PC-9 (cell line): ENCODE data around the gene BRD9. TPM values are rescaled to one million over a fixed set of nuclear protein-coding genes. Genes with fewer than 3 reads are reported as not detected.

ENCODE experiments used
- BruUV-seq: library from RNA; stranded (reverse); fragments of 400-500 nt; replicated peaks from 2 replicates; lab custom pipeline; 2021; lab: Mats Ljungman, UMichigan
- CTCF ChIA-PET: fragments of 300-600 bp; sonication (Branson Sonifier 250); formaldehyde crosslinking; loops from one replicate; lab custom pipeline; 2022; ENCODE audit warnings: antibody characterized with exemption; lab: Charles Lee
- POLR2A ChIA-PET: fragments of 300-600 bp; sonication (Branson Sonifier 250); formaldehyde crosslinking; loops from one replicate; lab custom pipeline; 2022; ENCODE audit warnings: antibody characterized with exemption; ENCODE audit not compliant: unreplicated experiment; lab: Charles Lee
- DNase-seq, 2 experiments: peaks; one replicate each; pipeline versions ENCODE4 v3.0.0 to v3.0.0-alpha.2; 2015 to 2022; ENCODE audit warnings: mixed read lengths in 1 of 2
- H2AFZ ChIP-seq: fragments of 200-600 bp; sonication (generic); 2 replicates; pipeline ENCODE4 v1.8.1; 2017; ENCODE audit warnings: antibody characterized with exemption
- H3F3A ChIP-seq: fragments of 200-600 bp; sonication (generic); 2 replicates; pipeline ENCODE4 v1.8.1; 2017; ENCODE audit warnings: antibody characterized with exemption, mild to moderate bottlenecking, low read depth; ENCODE audit not compliant: insufficient read depth
- H3K27ac ChIP-seq: fragments of 200-600 bp; sonication (generic); 2 replicates; pipeline ENCODE4 v1.6.1; 2016; ENCODE audit warnings: mixed run types
- H3K27me3 ChIP-seq: fragments of 200-600 bp; sonication (generic); 2 replicates; pipeline ENCODE4 v1.6.1; 2016; ENCODE audit warnings: low read depth, mixed run types; ENCODE audit not compliant: insufficient read depth
- H3K36me3 ChIP-seq: fragments of 200-600 bp; sonication (generic); 2 replicates; pipeline ENCODE4 v1.6.1; 2016; ENCODE audit warnings: low read depth, mixed run types
- H3K4me1 ChIP-seq: fragments of 200-600 bp; sonication (generic); replicated peaks from 2 replicates; pipeline ENCODE4 v1.6.1; 2016; ENCODE audit warnings: mixed run types; ENCODE audit not compliant: insufficient read depth
- H3K4me2 ChIP-seq: fragments of 200-600 bp; sonication (generic); 2 replicates; pipeline ENCODE4 v1.6.1; 2017; ENCODE audit warnings: mixed run types
- H3K4me3 ChIP-seq: fragments of 200-600 bp; sonication (generic); 2 replicates; pipeline ENCODE4 v1.6.1; 2016; ENCODE audit warnings: mixed run types
- H3K79me2 ChIP-seq: fragments of 200-600 bp; sonication (generic); 2 replicates; pipeline ENCODE4 v1.6.1; 2017; ENCODE audit warnings: low read depth, mixed run types
- H3K9me2 ChIP-seq: fragments of 200-600 bp; sonication (generic); 2 replicates; pipeline ENCODE4 v1.8.1; 2017; ENCODE audit warnings: mild to moderate bottlenecking; ENCODE audit not compliant: insufficient read depth
- H3K9me3 ChIP-seq: fragments of 200-600 bp; sonication (generic); 2 replicates; pipeline ENCODE4 v1.8.1; 2016; ENCODE audit warnings: low read depth; ENCODE audit not compliant: insufficient read depth
- H4K20me1 ChIP-seq: fragments of 200-600 bp; sonication (generic); 2 replicates; pipeline ENCODE4 v1.8.1; 2017; ENCODE audit not compliant: insufficient read depth
- CTCF ChIP-seq: fragments of 200-600 bp; sonication (generic); conservative IDR thresholded peaks from 2 replicates; pipeline ENCODE4 v1.6.1; 2017; ENCODE audit warnings: mixed run types, antibody characterized with exemption, mild to moderate bottlenecking, moderate library complexity
- EZH2 ChIP-seq: fragments of 200-600 bp; sonication (generic); IDR thresholded peaks from 2 replicates; pipeline ENCODE4 v1.8.0; 2017; ENCODE audit warnings: antibody characterized with exemption, low read depth
- intact Hi-C: fragments of 100-400 bp; cut with micrococcal nuclease; formaldehyde crosslinking; loops from one replicate; pipeline ENCODE4 v1.10.0; 2022; ENCODE audit not compliant: unreplicated experiment
- total RNA-seq: library from RNA; stranded (reverse); gene quantifications from 2 replicates; pipeline ENCODE4 v1.2.3, GENCODE V29; 2021

Gene BRD9
- total RNA-seq, 1 experiment from 2014 or later, result 102 TPM

- intact Hi-C loops, result no loop called here
- Histone ChIP-seq H3K9me2 (no peaks in the 10 kb centered on the region), H3K4me2 (no peak overlapping the region), H3K4me1 (no peaks in the 10 kb centered on the region), H3K9me3 (no peaks in the 10 kb centered on the region), H4K20me1 (peaks cover 15% of the 10 kb centered on the region), H3K36me3 (no peaks in the 10 kb centered on the region), H3K4me3 (no peak overlapping the region), H3K79me2 (no peaks in the 10 kb centered on the region), H3K27ac (no peak overlapping the region), H2AFZ (no peak overlapping the region), H3F3A (peaks cover 11% of the 10 kb centered on the region; the same call in 1 of the 2 replicates), H3K27me3 (no peaks in the 10 kb centered on the region)
- DNase-seq, result no peak
- ChIA-PET POLR2A (no interaction called here), CTCF (no interaction called here)
- no TSS peak for BruUV-seq
- no peak for TF ChIP-seq EZH2
- TF ChIP-seq CTCF, result no peak
Observed at GRCh38 chr5:858726-859125, 33.9 kb downstream of the BRD9 start.

GRCh38 chr5:856531-857425 is 35.8 kb downstream of the BRD9 start:
- Histone ChIP-seq H3K4me3 (no peak overlapping the region), H3K9me2 (no peaks in the 10 kb centered on the region), H2AFZ (no peak overlapping the region), H4K20me1 (peaks cover 6% of the 10 kb centered on the region), H3K27ac (no peak overlapping the region), H3K9me3 (no peaks in the 10 kb centered on the region), H3K27me3 (peaks cover 8% of the 10 kb centered on the region; the same call in 1 of the 2 replicates), H3K4me1 (no peaks in the 10 kb centered on the region), H3K4me2 (no peak overlapping the region), H3K36me3 (no peaks in the 10 kb centered on the region), H3F3A (peaks cover 11% of the 10 kb centered on the region; the same call in 1 of the 2 replicates), H3K79me2 (no peaks in the 10 kb centered on the region)
- intact Hi-C loops, result no loop called here
- no peak for TF ChIP-seq CTCF
- TF ChIP-seq EZH2, result no peak
- no peak for DNase-seq
- CTCF ChIA-PET, result no interaction called here
- POLR2A ChIA-PET, result no interaction called here
- no TSS peak for BruUV-seq

- no peaks in the 10 kb centered on the region for H3K9me3 ChIP-seq
- no peak for TF ChIP-seq CTCF
- no peak for TF ChIP-seq EZH2
- no peak for DNase-seq
- H4K20me1 ChIP-seq, result peaks cover 6% of the 10 kb centered on the region
- no peaks in the 10 kb centered on the region for H3K79me2 ChIP-seq
- ChIA-PET POLR2A (no interaction called here), CTCF (no interaction called here)
- intact Hi-C loops, result no loop called here
- no peak overlapping the region for H3K4me2 ChIP-seq
- H3K9me2 ChIP-seq, result no peaks in the 10 kb centered on the region
- H3F3A ChIP-seq, result peaks cover 11% of the 10 kb centered on the region; the same call in 1 of the 2 replicates
- H3K27ac ChIP-seq, result no peak overlapping the region
- H2AFZ ChIP-seq, result no peak overlapping the region
- H3K27me3 ChIP-seq, result peaks cover 12% of the 10 kb centered on the region
- no peak overlapping the region for H3K4me3 ChIP-seq
- BruUV-seq, result no TSS peak
- no peaks in the 10 kb centered on the region for H3K4me1 ChIP-seq
- no peaks in the 10 kb centered on the region for H3K36me3 ChIP-seq
Observed at GRCh38 chr5:855771-856530, 36.6 kb downstream of the BRD9 start.
